Body of pancreas (tissue), 4 donors: ENCODE data around the gene SNRK. TPM values are rescaled to one million over a fixed set of nuclear protein-coding genes. Genes with fewer than 3 reads are reported as not detected.

Source experiments
- ATAC-seq: fragments of 150-250 bp; one replicate; pipeline ENCODE4 v1.9.1; 2016
- DNase-seq, 4 donors: peaks; one replicate each; pipeline ENCODE4 v3.0.0-alpha.2; 2019
- H3K27ac ChIP-seq, 4 donors: fragments of 200-600 bp; sonication (generic); 1 replicate in 3 of 4; 2 replicates in 1 of 4; pipeline versions ENCODE4 v1.5.1 to v1.6.1; 2016 to 2019; ENCODE audit warnings: mild to moderate bottlenecking in 1 of 4, mixed read lengths in 1 of 4, moderate library complexity in 1 of 4
- H3K27me3 ChIP-seq, 2 donors: fragments of 200-600 bp; sonication (generic); one replicate each; pipeline ENCODE4 v1.6.0; 2016; ENCODE audit warnings: mild to moderate bottlenecking in 1 of 2
- H3K36me3 ChIP-seq, 2 donors: fragments of 200-600 bp; sonication (generic); replicated peaks in 1 of 2; 2 replicates each; pipeline ENCODE4 v1.5.1; 2016; ENCODE audit warnings: low read depth in 2 of 2; ENCODE audit not compliant: insufficient read depth in 1 of 2
- H3K4me1 ChIP-seq: fragments of 200-600 bp; sonication (generic); one replicate; pipeline ENCODE4 v1.6.0; 2016
- H3K4me3 ChIP-seq, 2 donors: fragments of 200-600 bp; sonication (generic); 1 replicate in 1 of 2; 2 replicates in 1 of 2; pipeline ENCODE4 v1.5.1; 2016 to 2019
- H3K9me3 ChIP-seq, 3 donors: fragments of 200-600 bp; sonication (generic); 1 replicate in 2 of 3; 2 replicates in 1 of 3; pipeline ENCODE4 v1.5.1; 2016
- POLR2A ChIP-seq, 3 donors: fragments of 450-650 bp; IDR thresholded peaks; one replicate each; pipeline ENCODE4 v1.6.1; 2016; ENCODE audit warnings: antibody characterized with exemption in 3 of 3, mild to moderate bottlenecking in 2 of 3
- WGBS, 2 donors: methylation state at CpG; one replicate each; pipeline ENCODE4 v1.1.5; 2017; 5-methylcytosine and 5-hydroxymethylcytosine counted together
- intact Hi-C: fragments of 100-400 bp; cut with DNase I; formaldehyde crosslinking; loops from one replicate; pipeline ENCODE4 v1.15.1; 2023
- total RNA-seq, 2 donors: library from RNA; depleted of rRNA; stranded (reverse); fragments of >200 nt; gene quantifications; one replicate each; pipeline ENCODE4 v1.1.0, GENCODE V29; 2016
- TF ChIP-seq, protein P1 (sequence below), 7 experiments: fragments of 450-650 bp in 4 of 7; fragments of 200-600 bp in 3 of 7; sonication (generic) in 3 of 7; IDR thresholded peaks; one replicate each; pipeline ENCODE4 v1.5.1; 2016 to 2019; ENCODE audit warnings: antibody characterized with exemption in 7 of 7

The SNRK gene
- total RNA-seq, 2 donors from 2014 or later = 22.4 to 25.7 TPM

DNA sequence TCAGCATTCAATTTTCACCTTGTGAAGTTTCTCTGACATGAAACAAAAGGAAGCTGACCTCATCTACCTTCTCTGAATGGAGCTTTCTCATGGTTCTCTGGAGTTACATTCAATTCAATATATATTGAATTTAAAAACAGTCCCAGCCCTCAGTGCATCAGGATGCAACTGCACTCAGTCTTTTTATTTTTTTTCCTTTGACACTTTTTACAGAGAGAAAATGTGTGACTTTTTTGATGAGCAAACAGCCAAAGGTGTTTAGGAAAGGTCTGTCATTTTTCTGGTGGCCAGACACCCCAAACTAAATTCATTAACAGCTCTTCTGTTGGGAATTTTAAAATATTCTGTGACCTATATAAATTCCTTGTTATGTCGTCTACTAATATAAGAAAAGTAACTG is 19.3 kb upstream of the SNRK start:
- no peak for DNase-seq
- Histone ChIP-seq H3K27me3 (no peaks in the 10 kb centered on the region), H3K27ac (no peak overlapping the region), H3K4me3 (no peak overlapping the region), H3K4me1 (no peaks in the 10 kb centered on the region), H3K36me3 (no peaks in the 10 kb centered on the region), H3K9me3 (no peaks in the 10 kb centered on the region)
- TF ChIP-seq, protein P1, sequence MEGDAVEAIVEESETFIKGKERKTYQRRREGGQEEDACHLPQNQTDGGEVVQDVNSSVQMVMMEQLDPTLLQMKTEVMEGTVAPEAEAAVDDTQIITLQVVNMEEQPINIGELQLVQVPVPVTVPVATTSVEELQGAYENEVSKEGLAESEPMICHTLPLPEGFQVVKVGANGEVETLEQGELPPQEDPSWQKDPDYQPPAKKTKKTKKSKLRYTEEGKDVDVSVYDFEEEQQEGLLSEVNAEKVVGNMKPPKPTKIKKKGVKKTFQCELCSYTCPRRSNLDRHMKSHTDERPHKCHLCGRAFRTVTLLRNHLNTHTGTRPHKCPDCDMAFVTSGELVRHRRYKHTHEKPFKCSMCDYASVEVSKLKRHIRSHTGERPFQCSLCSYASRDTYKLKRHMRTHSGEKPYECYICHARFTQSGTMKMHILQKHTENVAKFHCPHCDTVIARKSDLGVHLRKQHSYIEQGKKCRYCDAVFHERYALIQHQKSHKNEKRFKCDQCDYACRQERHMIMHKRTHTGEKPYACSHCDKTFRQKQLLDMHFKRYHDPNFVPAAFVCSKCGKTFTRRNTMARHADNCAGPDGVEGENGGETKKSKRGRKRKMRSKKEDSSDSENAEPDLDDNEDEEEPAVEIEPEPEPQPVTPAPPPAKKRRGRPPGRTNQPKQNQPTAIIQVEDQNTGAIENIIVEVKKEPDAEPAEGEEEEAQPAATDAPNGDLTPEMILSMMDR (IDR thresholded peaks at IDR 0.05) = no peak
- TF ChIP-seq POLR2A (IDR thresholded peaks at IDR 0.05) = no peak
- no peak for ATAC-seq
- 67 to 83% methylated on average over 1 of the region's 1 CpG for WGBS, 2 donors
- intact Hi-C loops = no loop called here

GRCh38 chr3:43268636-43269035 is 17.7 kb upstream of the SNRK start:
- no peaks in the 10 kb centered on the region for H3K36me3 ChIP-seq
- ATAC-seq (no peak), DNase-seq (no peak)
- H3K27ac ChIP-seq = no peak overlapping the region
- no peak for TF ChIP-seq POLR2A (IDR thresholded peaks at IDR 0.05)
- TF ChIP-seq, protein P1 (IDR thresholded peaks at IDR 0.05) = no peak
- 91% methylated on average over 1 of the region's 1 CpG for WGBS, 2 donors
- H3K4me3 ChIP-seq = no peak overlapping the region
- no peaks in the 10 kb centered on the region for H3K9me3 ChIP-seq
- H3K4me1 ChIP-seq = no peaks in the 10 kb centered on the region
- no peaks in the 10 kb centered on the region for H3K27me3 ChIP-seq
- intact Hi-C loops = no loop called here

- DNase-seq = no peak
- TF ChIP-seq, protein P1 (IDR thresholded peaks at IDR 0.05) = no peak
- TF ChIP-seq POLR2A (IDR thresholded peaks at IDR 0.05) = no peak
- intact Hi-C loops = no loop called here
- 79 to 88% methylated on average over 2 of the region's 2 CpGs for WGBS, 2 donors
- Histone ChIP-seq H3K27me3 (no peaks in the 10 kb centered on the region), H3K27ac (no peak overlapping the region), H3K9me3 (no peaks in the 10 kb centered on the region), H3K36me3 (no peaks in the 10 kb centered on the region), H3K4me3 (no peak overlapping the region), H3K4me1 (no peaks in the 10 kb centered on the region)
- no peak for ATAC-seq
Observed at GRCh38 chr3:43270078-43270477, 16.3 kb upstream of the SNRK start.

GRCh38 chr3:43273416-43273815 is 12.9 kb upstream of the SNRK start:
- H3K27ac ChIP-seq = no peak overlapping the region
- H3K4me1 ChIP-seq = no peaks in the 10 kb centered on the region
- 68 to 77% methylated on average over 2 of the region's 2 CpGs for WGBS, 2 donors
- no peak for TF ChIP-seq POLR2A (IDR thresholded peaks at IDR 0.05)
- TF ChIP-seq, protein P1 (IDR thresholded peaks at IDR 0.05) = no peak
- ATAC-seq = no peak
- H3K9me3 ChIP-seq = no peaks in the 10 kb centered on the region
- H3K27me3 ChIP-seq = no peaks in the 10 kb centered on the region
- H3K36me3 ChIP-seq = no peaks in the 10 kb centered on the region
- no peak for DNase-seq
- no peak overlapping the region for H3K4me3 ChIP-seq
- intact Hi-C loops = no loop called here

GRCh38 chr3:43279082-43279481 is 7.3 kb upstream of the SNRK start:
- H3K9me3 ChIP-seq = no peaks in the 10 kb centered on the region
- intact Hi-C loops = no loop called here
- no peak for DNase-seq
- no peaks in the 10 kb centered on the region for H3K36me3 ChIP-seq
- H3K27me3 ChIP-seq = no peaks in the 10 kb centered on the region
- no peak overlapping the region for H3K27ac ChIP-seq
- no peak overlapping the region for H3K4me3 ChIP-seq
- no peak for ATAC-seq
- no peaks in the 10 kb centered on the region for H3K4me1 ChIP-seq
- no peak for TF ChIP-seq POLR2A (IDR thresholded peaks at IDR 0.05)
- TF ChIP-seq, protein P1 (IDR thresholded peaks at IDR 0.05) = no peak
